T-helper 1 cell (primary cell): Measurements from ENCODE around the gene FSTL5.
"Not testable (repeated sequence)": the region's sequence is repeated elsewhere in the genome, so short reads cannot be mapped to it uniquely, and the experiment has no call there.

Source experiments
- DNase-seq, 5 donors: peaks; one replicate each; pipeline ENCODE4 v3.0.0-alpha.2; 2012 to 2020

Gene FSTL5

DNA sequence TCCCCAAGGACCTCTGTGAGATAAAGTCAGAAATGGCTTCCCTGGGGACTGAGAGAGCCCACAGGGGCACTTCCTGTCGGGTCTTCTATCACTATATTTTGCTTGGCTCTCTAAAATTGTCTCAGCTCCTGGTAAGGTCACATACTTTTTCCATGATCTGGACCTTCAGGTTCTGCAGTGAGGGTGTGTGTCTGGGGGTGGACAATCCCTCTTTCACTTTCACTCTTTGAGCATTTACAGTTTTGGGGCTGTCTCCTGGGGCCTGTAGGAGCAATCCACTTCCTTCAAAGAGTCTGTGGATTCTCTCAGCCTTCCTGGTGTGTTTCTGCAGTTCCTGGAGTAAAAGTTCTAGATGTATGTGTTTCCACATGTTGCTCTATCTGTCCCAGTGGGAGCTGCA lies 335.7 kb downstream of the FSTL5 start:
- no peak for DNase-seq

- DNase-seq = no peak
Observed at GRCh38 chr4:161827013-161827412, 336.8 kb downstream of the FSTL5 start.

- DNase-seq = no peak
Observed at GRCh38 chr4:161823450-161823849, 340.4 kb downstream of the FSTL5 start.

DNA sequence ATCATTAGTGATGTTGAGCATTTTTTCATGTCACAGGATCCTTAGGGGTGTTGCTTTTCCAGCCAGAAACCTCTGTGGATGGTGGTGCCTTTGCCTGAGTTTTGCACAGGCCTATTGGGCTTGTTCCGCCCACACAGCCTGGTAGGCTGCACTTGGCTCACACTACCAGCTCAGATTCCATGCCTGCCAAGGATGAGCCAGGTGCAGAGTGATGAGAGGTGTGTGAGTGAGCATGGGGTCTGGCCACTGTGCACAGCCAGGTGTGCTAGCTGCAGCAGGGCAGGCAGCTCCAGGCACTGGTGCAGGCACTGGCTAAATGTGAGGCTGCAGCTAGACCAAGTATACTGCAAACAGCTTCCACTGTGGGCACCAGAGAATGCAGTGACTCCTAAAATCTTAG lies 341.6 kb downstream of the FSTL5 start:
- no peak for DNase-seq

DNA sequence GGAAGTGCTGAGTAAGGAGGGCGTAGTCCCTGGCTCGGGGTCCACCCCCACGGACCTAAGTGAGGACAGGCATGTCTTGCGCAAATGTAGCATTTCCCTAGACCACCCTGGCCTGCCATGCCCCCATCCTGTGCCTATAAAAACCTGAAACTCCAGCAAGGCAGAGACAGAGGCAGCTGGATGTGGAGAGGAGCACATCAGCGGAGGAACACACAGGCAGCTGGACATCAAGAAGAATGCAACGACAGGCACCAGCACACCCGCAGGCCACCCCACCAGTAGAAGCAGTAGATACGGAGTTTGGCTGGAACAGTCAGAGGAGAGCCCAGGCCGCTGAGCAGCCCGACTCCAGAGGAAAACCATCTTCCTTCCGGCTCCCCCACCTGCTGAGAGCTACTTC lies 345.9 kb downstream of the FSTL5 start:
- DNase-seq = no peak

DNA sequence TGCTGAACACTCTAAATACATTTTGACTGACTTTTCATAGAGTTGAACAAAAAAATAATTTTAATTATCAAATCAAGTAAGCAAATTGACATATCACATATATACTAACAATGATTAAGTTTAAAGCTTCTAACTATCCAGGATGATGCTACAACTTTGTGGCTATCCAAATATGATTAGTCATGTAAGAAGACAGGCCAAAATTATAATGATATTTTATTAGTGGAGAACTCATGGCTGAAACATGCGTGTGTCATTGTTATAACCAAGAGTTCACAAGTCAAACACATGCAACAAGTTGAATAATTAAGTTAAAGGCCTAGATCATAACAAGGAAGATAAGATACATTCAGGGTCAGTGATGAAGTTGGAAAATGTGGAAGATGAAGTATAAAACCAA lies 346.8 kb downstream of the FSTL5 start:
- no peak for DNase-seq

DNA sequence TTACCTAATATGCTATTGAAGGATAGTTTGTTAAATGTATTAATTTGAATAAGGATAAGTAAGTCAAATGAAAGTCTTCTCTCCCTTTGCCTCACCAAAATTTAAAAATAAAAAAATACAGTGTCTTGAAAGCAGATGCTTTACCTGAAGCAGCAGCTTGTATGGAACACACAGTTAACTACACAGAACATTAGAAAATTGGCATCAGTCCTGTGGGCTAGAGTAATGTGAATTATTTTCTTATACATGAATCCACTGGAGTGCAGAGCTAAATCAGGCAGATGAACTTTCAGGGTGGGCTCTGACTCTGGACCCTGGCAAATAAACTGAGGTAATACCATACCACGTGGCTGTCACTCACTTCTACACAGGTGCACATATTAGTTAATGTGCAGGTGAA lies 348.0 kb downstream of the FSTL5 start:
- no peak for DNase-seq

GRCh38 chr4:161813889-161814288 lies 349.9 kb downstream of the FSTL5 start:
- no peak for DNase-seq

DNA sequence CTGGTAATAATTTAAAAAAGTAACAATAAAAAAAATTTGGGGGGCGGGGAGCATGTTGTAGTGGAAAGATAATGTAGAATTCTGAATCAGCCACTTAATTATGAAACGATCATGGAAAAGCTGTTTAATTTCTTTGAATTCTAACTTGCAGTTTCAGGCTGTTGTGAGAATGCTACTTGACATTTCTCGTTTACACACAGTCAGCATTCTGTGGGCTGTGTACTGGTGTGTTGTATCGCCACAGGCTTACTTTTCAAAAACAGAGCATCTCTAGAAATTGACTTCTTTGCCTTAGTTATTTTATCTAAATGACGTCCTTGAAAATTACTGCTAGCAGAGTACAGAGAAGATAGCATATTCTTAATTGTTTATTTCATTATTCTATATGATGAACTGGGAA lies 350.4 kb downstream of the FSTL5 start:
- DNase-seq = no peak

- DNase-seq = no peak
Observed at GRCh38 chr4:161803171-161803570, 360.6 kb downstream of the FSTL5 start.

- DNase-seq = no peak
Observed at GRCh38 chr4:161799710-161800109, 364.1 kb downstream of the FSTL5 start.

DNA sequence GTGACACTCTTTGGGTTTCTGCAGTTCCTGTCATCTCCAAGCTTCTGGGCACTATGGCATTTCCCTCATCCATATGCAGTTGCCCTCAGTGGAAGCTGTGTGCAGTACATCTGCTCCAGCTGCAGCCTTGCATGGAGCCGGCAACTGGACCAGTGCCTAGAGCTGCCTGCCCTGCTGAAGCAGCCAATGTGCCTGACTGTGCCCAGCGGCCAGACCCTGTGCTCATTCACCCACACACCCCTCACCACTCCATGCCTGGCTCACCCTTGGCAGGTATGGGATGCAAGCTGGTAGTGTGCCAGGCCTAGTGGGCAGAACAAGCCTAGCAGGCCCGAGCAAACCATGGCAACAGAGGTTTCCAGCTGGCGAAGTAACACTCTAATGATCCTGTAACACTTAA lies 370.8 kb downstream of the FSTL5 start:
- no peak for DNase-seq

DNA sequence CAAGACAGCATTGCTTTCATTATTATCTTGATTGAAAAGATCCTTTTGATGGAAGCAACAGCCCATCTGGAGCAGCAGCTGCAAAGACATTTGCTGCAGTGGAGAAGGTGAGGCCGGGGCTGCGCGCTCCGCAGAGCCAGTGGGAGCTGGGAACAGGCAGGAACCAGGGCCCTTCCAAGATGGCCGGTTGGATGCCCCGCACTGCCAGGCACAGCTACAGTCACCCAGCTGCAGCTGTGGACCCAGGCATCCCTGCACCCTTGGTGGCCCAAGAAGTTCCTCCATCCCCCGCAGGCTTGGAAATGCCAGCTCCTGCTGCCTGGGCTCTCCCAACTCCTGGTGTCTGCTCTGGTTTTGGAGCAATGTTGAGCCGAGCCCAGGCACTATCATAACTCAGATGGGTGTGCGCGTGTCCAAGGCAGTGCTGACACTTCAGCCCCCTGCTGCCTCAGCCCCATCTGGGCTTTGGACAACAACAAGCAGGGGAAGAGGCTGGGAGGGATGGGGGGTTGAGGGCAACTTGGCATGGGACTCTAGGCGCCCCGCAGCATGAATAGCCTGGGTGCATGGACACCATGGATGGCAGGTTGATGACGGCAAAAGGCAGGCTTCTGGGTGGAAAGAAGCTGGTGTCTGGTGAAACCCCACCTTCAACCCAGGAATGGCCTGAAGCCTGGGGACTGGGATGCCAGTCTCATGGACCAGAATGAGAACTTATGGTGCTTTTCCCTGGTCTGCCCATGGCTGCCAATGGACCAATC lies 371.8 kb downstream of the FSTL5 start:
- DNase-seq = no peak

- no peak for DNase-seq
Observed at GRCh38 chr4:161767116-161767515, 396.7 kb downstream of the FSTL5 start.

- DNase-seq = no peak
Observed at GRCh38 chr4:161762796-161763195, 401.0 kb downstream of the FSTL5 start.

DNA sequence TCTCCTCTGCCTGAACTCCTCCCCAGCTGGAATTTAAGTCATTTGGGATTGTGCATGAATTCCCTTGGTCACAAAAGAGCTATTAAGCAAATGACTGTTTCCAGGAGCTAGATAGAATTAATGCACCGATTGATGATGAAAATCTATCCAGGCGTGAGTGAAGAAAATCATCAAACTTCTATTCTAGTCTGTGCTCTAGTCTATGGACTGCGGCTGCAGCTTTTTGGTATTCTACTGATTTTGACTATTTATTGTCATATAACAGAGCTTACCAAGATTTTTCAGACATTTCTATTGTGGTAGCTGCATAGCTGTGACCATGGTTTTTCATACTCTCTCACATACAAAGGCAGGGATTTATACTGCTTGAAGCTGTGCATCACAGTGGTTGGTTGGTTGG lies 403.8 kb downstream of the FSTL5 start:
- DNase-seq = no peak

DNA sequence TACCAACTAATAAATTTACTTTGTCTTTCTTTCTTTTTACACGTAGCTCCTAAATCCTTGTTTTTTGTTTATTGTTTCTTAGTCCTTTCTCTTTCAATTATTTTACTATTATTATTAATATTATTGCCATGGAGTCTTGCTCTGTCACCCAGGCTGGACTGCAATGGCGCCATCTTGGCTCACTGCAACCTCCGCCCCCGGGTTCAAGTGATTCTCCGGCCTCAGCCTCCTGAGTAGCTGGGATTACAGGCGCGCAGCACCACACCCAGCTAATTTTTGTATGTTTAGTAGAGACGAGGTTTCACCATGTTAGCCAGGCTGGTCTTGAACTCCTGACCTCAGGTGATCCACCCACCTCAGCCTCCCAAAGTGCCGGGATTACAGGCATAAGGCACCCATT lies 405.4 kb downstream of the FSTL5 start:
- not testable (repeated sequence) for DNase-seq

GRCh38 chr4:161728929-161729328 lies 434.9 kb downstream of the FSTL5 start:
- no peak for DNase-seq

DNA sequence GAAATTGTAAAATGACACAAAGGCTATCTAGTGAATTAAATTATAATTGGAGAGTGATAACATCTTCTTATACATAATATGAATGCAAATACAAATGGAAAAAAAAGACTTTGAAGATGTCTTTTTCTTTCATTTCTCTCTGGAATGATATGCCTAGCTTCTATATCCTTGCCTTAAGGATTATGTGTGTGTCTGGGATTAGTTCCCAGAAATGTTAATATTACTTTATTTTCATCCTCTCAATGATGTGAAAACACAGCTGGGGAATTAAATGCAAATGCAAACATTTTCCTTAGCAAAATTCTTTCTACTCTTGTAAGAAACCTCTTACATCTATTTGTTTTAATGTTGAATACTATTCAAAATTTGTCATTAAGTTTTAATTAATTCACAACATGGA lies 441.9 kb downstream of the FSTL5 start:
- no peak for DNase-seq

- DNase-seq = no peak
Observed at GRCh38 chr4:161717084-161717483, 446.7 kb downstream of the FSTL5 start.

DNA sequence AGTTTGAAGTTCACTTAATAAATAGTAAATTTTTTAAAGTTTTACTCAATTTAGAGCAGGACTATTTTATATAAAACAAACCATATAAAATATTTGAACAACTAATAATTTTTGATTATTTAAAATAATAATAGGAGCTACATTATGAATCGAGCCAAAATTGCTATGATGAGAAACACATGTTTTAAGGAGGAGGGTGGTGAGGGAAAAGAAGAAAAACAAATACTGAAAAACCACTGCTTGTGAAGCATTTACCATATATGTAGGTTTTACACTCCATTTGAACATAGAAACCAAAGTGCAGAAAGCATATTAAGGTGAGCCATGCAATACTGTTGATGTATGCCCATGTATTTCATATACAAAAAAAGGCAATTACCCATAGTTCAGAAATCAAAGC lies 448.9 kb downstream of the FSTL5 start:
- DNase-seq = no peak

DNA sequence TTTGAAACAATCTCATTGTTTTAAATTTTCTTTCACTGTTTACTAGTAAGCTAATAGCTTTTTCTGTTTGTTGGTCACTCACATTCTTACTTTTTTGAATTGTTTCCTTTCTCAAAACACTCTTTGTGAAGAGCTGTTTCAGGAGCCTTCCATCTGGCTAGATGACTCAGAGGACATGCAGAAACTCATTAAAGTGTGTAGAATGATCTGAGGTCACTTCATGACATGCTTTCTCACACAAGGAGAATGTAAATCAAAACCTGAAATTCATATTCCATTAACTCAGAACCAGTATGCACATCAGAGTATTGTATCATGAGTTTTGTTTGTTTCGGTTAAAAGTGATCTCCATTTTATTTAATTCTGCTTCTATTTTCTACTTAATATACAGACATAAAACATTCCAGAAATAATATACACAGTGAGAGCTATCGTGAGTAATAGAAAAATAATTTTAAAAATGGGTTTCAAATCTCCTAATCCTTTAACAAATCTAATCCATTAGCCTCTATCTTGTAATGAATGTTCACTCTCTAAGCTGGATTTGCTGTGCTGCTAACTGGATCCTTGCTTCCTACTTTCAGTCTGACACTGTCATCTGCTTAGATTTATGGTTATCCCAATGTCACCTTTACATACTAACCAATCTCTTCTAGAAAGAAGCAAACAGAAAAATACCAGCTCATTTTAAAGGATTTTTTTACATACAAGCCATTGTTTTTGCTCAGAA lies 449.6 kb downstream of the FSTL5 start:
- no peak for DNase-seq

GRCh38 chr4:161704653-161705052 lies 459.1 kb downstream of the FSTL5 start:
- DNase-seq = no peak

DNA sequence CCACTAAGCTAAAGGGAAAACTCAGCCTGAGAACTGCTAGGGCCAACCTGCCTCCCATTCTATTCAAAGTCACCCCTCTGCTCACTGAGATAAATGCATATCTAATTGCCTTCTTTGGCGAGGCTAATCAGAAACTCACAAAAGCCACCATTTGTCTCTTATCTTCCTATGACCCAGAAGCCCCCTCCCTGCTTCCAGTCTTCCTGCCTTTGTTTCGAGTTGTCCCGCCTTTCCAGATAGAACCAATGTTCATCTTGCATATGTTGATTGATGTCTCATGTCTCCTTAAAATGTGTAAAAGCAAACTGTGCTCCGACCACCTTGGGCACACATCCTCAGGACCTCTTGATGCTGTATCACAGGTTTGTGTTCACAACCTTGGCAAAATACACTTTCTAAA lies 459.8 kb downstream of the FSTL5 start:
- no peak for DNase-seq

DNA sequence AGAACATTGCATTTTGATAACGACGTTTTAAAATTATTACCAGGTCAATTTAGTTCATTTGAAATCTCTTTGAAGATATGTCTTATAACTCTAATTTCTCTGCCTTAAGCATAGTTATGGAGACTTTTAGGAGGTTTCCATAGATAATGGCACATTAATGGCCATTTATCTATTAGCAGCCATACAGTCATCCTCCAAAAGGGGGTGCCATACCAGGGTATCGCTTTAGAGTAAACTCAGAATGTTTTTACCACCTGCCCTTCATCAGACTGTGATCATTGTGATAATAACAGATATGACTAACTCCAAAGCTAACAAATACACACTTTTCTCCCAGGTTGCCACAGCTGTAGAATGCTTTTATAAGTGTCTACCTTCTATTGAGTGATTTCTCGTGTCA lies 461.5 kb downstream of the FSTL5 start:
- DNase-seq = no peak
